Stimulated activated CD4-positive, alpha-beta T cell treated with anti-CD3 and anti-CD28 coated beads, TNF-alpha, amount 100 ng/mL, for 4 hours (primary cell): Measurements from ENCODE around the gene DNASE1L1.

Experiments
- DNase-seq, 3 experiments: peaks; one replicate each; pipeline ENCODE4 v3.0.0-alpha.2; 2020; ENCODE audit warnings: low read depth in 3 of 3

Gene DNASE1L1

DNA sequence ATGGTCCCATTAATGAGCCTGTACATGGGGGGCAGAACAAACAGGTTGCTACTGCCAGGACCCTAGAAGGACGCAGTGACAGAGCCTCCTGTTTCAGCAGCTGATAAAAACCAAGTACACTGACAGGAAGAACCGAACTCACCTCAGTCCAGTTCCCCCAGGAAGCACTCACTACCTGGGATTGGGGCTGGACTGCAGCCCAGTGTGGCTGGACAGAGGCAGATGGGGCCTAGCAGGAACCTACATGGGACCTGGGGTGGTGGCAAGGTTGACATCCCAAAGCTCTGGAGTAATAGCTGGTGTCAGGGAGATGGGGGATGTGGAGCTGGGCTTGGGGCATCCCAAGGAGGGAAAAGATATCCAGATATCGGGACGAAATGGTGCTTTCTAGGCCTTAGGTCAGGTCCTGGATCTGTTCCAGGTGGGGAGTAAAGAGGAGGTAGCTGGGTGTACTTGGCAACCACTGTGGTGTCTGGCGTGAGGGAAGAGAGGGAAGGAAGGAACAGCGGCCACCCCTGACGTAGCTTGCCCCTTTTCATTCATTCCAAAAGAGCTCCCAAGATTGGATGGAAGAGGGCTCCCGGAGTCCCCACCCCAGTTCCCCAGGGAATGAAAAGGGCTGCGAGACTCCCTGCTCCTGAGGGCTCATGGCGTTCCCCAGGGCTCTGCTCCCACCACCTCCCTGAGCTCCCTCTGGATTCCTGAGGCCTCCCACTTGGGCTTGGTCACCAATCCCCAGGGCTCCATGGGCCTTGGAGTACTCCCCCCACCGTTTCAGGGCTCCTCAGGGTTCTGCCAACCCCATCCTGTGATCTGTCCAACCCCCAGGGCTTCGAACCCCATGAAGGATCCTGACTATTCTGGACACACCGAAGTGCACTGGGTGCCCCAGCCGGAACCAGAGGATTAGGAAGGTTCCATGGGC lies 25.4 kb downstream of the DNASE1L1 start:
- DNase-seq = no peak

- DNase-seq = no peak
These were observed 26.5 kb downstream of the DNASE1L1 start for GRCh38 chrX:154382483-154383069.

GRCh38 chrX:154381271-154381670 lies 27.8 kb downstream of the DNASE1L1 start:
- no peak for DNase-seq

DNA sequence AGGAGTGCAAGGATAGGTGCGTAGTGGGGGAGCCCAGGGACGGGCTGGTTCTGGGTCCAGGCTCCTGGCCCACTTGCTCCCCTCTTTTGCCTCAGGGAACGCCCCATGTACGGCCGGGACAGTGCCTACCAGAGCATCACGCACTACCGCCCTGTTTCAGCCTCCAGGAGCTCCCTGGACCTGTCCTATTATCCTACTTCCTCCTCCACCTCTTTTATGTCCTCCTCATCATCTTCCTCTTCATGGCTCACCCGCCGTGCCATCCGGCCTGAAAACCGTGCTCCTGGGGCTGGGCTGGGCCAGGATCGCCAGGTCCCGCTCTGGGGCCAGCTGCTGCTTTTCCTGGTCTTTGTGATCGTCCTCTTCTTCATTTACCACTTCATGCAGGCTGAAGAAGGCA lies 28.3 kb downstream of the DNASE1L1 start:
- no peak for DNase-seq

DNA sequence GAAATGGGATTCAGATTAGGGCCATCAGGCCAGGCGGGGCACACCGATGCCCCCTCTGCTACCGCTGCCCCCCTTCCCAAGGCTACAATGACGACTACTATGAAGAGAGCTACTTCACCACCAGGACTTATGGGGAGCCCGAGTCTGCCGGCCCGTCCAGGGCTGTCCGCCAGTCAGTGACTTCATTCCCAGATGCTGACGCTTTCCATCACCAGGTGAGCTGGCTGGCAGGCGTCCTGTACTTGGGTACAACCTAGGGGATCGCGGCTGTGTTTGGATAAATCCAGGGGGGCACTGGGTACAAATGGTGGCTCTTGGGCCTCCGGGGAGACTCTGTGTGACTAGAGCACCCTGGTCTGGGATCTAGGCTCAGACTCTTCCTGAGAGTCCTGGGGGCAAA lies 28.9 kb downstream of the DNASE1L1 start:
- DNase-seq = no peak

DNA sequence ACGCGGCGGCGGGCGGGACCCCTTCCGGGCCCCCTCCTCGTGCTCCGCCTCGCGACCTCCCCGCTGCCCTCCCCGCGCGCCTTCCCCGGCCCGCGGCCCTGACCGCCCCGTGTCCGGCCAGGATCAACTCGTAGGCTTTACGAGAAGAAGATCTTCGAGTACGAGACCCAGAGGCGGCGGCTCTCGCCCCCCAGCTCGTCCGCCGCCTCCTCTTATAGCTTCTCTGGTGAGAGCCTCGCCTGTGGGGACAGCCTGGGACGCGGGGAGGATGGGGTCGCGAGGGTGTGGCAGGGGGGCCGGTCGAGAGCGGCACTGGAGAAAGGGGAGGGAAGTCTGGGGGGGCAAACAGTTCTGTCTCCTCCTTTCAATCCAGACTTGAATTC lies 29.5 kb downstream of the DNASE1L1 start:
- DNase-seq = no peak

DNA sequence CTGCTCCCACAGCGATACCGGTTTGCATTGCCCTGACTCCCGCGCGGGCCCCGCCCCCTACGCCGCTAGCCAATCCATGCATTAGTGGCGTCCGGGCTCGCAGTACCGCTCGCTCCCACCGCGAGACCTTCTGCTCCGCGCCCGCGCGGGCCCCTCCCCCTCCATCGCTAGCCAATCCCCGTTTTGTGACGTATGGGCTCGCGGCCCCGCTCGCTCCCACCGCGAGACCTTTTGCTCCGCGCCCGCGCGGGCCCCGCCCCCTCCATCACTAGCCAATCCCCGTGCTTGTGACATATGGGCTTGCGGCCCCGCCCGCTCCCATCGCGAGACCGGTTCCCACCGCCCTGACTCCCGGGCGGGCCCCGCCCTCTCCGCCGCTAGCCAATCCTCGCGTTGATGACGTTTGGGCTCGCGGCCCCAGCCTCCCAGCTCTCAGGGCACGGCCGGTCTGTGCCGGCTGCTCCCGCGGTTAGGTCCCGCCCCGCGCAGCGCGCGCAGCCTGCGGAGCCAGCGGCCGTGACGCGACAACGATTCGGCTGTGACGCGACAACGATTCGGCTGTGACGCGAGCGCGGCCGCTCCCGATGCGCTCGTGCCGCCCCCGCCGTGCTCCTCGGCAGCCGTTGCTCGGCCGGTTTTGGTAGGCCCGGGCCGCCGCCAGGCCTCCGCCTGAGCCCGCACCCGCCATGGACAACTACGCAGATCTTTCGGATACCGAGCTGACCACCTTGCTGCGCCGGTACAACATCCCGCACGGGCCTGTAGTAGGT lies 30.1 kb downstream of the DNASE1L1 start, which contains the start of gene EMD:
Gene EMD (plus strand): TSS at position 497 of the 770 bp plus-strand sequence. CDS start 190 bp downstream, at position 687.
- peak; percentile 84 to 93 (median 92) for DNase-seq

DNA sequence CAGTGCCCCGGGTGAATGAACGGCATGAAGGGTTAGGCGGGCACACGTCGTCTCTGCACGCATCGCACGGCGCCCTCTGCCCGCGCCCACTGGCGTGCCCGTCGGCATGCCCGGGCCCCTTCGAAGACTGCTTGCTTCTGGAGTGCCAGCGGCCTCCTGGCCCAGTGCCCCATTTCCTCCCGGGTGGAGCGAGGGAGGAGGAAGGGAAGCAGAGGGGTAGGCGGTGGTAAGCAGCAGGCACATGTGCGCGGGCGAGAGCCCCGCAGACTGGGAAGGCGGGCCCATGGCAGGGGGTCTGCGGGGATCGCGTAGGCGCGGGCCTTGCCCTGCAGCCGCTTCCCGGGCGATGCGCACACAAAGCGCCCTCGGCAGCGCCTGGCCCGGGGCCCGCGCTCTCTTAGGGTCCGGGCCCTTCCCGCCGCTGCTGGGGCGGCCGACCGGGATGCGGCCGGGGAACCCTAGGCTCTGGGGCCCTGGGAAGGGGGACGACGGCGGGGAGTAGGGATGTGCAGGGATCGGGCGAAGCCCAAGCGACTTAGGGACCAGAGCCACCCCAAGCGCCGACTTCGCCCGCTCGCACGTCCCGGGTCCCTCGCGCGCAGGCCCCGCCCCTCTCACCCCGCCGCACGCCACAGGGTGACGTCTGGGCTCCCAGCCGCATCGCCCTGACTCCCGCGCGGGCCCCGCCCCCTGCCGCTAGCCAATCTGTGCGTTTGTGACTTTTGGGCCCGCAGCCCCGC lies 30.8 kb downstream of the DNASE1L1 start:
- no peak for DNase-seq

GRCh38 chrX:154376774-154377173 lies 32.3 kb downstream of the DNASE1L1 start:
- DNase-seq = no peak

DNA sequence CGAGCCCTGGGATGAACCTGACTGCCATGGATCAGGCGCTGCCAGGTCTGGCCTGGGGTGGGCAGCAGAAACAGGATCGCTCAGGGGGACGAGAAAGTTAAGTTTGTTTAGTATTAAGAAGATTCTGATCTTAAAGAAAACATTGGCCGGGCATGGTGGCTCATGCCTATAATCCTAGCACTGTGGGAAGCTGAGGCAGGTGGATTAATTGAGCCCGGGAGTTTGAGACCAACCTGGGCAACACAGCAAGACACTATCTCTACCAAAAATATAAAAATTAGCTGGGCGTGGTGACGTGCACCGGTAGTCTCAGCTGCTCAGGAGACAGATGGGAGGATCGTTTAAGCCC lies 33.9 kb downstream of the DNASE1L1 start:
- no peak for DNase-seq

DNA sequence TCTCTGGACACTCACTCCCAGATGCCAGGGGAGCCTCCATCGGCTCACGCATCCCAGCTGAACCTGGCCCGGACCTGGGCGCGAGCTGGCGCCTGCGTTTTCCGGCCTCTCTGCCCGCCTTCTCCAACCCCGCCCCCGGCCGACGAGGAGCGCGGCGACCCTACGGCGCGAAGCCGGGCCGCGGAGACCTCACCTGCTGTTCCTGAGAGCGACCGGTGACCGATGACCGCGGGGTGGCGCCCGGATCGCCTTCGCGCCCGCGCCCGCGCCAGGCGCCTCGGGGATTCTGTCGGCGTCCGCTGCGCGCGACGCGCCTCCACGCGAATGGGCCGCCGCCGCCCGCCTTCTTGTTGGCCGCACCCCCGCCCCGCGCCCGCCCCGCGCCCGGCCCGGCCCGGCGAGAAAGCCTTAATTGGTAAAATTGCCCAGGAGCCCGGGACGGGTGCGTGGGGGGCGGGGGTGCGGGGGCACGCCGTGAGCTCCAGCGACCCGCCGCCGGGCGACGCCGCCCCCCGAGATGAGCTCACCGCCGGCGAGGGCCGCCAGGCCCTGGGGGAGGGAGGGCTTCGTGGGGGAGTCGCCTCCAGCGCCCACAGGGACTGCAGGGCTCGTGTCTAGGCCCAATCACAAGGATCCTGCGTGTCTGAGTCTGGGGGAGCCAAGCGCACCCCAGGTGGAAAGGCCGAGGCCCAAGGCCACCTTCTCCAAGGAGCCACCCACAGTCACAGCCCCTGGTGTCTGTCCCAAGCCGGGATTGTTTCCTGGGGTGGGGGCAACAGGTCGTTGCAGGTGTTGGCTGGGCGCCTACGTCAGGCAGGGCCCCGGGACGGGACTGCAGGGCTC lies 34.5 kb downstream of the DNASE1L1 start, which contains the start of gene FLNA:
Gene FLNA (minus strand): TSS at position 322 of the 843 bp plus-strand sequence. CDS start 3,389 bp downstream, outside the sequence.
- DNase-seq = no peak

- DNase-seq = no peak
These were observed 35.4 kb downstream of the DNASE1L1 start for GRCh38 chrX:154373340-154374306.

DNA sequence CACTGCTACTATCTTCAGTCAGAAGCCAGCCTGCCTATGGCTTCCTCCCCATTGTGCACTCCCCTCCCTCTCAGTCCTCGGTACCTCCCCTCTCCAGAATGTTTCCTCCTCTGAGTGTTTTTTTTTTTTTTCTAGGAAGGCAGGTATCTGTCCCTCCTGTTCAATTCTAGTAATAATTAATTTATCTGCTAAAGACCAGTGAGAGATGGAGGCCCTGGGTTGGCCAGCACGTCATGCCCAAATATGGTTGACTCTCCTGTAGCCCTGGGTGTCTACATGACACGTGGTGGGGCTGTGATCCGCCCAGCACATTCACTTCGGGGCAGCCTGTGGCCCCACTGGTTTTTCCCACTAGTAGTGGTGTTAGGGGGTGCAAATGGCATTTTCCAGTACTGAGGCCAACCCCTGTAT lies 36.4 kb downstream of the DNASE1L1 start:
- DNase-seq = no peak

DNA sequence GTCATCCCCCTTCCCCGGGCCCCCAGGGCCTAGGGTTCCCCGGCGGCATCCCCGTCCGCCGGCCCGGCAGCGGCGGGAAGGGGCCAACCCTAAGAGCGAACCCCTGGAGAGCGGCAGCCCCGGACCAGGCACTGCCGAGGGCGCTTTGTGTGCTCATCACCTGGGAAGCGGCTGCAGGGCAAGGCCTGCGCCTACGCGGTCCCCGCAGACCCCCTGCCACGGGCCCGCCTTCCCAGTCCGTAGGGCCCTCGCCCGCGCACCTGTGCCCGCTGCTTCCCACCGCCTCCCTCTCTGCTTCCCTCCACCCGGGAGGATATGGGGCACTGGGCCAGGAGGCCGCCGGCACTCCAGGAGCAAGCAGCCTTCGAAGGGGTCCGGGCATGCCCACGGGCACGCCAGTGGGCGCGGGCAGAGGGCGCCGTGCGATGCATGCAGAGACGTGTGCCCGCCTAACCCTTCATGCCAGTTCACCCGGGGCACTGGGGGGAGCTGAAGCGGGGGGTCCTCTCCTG lies 37.2 kb downstream of the DNASE1L1 start:
- DNase-seq = no peak

DNA sequence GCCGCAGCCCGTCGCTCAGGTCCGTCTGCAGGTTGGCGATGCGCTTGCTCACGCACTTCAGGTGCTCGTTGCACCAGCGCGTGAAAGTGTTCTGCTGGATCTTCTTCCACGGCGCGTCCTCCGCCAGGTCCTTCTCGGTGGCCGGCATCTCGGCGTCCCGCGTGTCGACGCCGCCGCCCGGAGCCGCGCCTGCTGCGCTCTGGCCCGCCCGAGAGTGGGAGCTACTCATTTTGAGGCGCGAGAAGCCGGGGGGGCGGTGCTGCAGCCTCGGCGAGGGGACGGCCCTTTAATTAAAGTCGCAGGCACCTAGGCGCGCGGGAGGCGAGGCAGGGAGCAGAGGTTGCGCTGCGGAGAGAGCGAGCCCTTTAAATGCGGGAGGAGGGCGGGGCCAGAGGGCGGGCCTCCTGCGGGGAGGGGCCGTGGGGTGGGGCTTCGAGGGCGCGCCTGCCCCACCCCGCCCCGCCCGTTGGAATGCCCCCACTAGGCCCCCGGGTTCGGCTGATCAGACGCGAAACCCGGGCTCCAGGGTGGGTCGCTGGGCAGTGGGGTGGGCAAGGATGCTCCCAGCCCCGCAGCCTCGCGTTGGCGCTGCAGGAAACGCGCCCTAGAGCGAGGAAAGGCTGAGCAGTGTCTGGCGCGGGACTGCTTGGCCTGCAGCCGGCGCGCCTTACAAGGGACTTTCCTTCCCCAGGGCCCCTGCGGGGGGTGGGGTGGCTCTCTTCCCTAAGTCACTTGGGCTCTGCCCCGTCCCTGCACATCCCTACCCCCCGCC lies 37.9 kb downstream of the DNASE1L1 start:
- DNase-seq = peak; percentile 76 to 89 (median 85)

- no peak for DNase-seq
These were observed 38.6 kb downstream of the DNASE1L1 start for GRCh38 chrX:154370300-154371016.

DNA sequence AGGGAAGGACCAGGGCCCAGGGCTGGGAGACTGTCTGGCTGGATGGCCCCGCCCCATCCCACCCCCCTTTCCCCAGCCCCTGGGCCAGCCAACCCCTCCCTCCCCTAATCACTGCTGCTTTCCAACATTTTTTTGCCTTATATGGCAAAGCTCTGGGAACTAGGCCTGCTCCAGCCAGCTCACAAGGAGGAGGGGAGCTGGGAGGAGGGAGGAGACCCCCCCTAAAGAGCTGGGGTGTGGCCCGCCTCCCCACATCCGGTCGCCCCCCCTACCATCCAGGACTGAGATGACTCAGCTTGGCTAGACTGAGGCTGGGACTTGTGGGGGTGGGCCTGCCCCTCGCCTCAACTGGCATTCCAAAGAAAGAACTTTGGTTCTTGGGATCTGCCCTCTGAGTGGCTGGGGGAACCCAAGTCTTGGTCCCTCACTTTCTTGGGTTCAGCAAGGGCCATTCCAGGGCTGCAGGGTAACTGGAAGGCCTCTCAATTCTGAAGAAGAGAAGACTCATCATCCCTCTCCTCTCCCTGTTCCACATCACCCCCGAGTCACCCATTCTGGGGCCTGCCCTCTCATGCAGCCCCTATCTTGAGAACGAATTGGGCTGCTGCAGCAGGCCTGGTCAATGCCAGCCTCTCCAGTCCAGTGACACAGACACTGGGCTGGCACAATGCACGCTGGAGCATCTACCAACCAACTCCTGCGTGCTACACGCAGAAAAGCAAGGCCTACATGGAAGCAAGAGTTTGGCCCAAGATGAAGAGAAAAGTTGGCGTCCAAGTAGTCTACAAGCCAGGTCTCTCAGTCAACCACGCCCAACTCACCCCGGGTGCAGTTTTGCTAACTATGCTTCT lies 39.4 kb downstream of the DNASE1L1 start:
- DNase-seq = peak in 2 of 3 experiments; percentile 35 to 62
